PC-9 (cell line): ENCODE data around the gene ETV6.

ENCODE experiments used
- EZH2 ChIP-seq: fragments of 200-600 bp; sonication (generic); IDR thresholded peaks from 2 replicates; pipeline ENCODE4 v1.8.0; 2017; ENCODE audit warnings: antibody characterized with exemption, low read depth
- TF ChIP-seq, protein P1 (sequence below): fragments of 200-600 bp; sonication (generic); conservative IDR thresholded peaks from 2 replicates; pipeline ENCODE4 v1.6.1; 2017; ENCODE audit warnings: mixed run types, antibody characterized with exemption, mild to moderate bottlenecking, moderate library complexity

DNA sequence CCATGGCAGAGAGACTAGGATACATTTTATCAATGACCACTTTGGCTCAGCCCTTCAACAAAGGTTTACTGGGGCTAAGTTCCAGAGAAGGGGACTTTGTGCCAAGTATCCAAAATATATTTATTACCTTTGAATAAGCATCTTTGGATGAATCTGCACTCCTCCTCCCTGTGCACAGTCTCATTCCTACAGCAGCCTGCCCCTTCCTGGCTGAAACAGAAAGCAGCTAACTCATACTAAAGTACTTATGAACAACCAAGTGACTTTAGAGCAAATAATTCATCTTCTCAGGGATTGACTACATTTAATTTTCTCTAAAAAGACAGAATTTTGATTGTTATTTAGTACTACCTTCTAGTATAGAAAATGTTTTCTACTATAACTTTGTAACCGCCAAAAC is 47.8 kb upstream of the ETV6 start:
- TF ChIP-seq, protein P1, sequence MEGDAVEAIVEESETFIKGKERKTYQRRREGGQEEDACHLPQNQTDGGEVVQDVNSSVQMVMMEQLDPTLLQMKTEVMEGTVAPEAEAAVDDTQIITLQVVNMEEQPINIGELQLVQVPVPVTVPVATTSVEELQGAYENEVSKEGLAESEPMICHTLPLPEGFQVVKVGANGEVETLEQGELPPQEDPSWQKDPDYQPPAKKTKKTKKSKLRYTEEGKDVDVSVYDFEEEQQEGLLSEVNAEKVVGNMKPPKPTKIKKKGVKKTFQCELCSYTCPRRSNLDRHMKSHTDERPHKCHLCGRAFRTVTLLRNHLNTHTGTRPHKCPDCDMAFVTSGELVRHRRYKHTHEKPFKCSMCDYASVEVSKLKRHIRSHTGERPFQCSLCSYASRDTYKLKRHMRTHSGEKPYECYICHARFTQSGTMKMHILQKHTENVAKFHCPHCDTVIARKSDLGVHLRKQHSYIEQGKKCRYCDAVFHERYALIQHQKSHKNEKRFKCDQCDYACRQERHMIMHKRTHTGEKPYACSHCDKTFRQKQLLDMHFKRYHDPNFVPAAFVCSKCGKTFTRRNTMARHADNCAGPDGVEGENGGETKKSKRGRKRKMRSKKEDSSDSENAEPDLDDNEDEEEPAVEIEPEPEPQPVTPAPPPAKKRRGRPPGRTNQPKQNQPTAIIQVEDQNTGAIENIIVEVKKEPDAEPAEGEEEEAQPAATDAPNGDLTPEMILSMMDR: no peak
- no peak for TF ChIP-seq EZH2
